NCI-H2227 treated with DMSO at 0.1 percent for 48 hours (cell line): ENCODE results near the gene SESN2.
A peak's percentile ranks its signal among the peaks of the same experiment; 100 is the strongest.

Source experiments
- DNase-seq: peaks from one replicate; lab custom pipeline; 2025; lab: John Stamatoyannopoulos, UW

Gene SESN2

GRCh38 chr1:28329395-28330153 is 70.3 kb downstream of the SESN2 start:
- peak; percentile 10 for DNase-seq
